Measurements from ENCODE around the gene EHD4.

DNA sequence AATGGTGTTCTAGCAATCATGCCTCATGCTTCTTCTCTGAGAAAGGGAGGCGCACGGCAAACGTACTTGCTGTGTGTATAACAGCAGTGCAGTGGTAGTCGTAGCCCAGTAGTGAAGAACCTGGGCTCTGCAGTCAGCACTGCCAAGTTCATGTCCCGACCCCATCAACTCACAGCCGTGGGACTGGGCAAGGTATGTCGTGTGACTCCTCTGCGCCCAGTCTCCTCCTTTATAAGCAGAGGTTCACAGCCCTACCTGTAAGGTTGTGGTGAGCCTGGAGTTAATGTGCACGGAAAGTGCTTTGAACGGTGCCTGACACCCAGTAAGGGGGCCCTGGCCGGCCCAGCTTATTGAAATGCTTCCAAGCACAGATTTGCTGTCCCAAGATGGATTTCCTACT, 26.6 kb downstream of the EHD4 start:
- TF ChIP-seq POLR2A (IDR thresholded peaks at IDR 0.05) = no peak
- TF ChIP-seq, protein P1, sequence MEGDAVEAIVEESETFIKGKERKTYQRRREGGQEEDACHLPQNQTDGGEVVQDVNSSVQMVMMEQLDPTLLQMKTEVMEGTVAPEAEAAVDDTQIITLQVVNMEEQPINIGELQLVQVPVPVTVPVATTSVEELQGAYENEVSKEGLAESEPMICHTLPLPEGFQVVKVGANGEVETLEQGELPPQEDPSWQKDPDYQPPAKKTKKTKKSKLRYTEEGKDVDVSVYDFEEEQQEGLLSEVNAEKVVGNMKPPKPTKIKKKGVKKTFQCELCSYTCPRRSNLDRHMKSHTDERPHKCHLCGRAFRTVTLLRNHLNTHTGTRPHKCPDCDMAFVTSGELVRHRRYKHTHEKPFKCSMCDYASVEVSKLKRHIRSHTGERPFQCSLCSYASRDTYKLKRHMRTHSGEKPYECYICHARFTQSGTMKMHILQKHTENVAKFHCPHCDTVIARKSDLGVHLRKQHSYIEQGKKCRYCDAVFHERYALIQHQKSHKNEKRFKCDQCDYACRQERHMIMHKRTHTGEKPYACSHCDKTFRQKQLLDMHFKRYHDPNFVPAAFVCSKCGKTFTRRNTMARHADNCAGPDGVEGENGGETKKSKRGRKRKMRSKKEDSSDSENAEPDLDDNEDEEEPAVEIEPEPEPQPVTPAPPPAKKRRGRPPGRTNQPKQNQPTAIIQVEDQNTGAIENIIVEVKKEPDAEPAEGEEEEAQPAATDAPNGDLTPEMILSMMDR (IDR thresholded peaks at IDR 0.05) = no peak
- TF ChIP-seq EP300 (IDR thresholded peaks at IDR 0.05) = no peak
